Measurements from ENCODE around the gene TSPEAR. TPM values are rescaled to one million over a fixed set of nuclear protein-coding genes. Genes with fewer than 3 reads are reported as not detected.
"Not testable (repeated sequence)": the region's sequence is repeated elsewhere in the genome, so short reads cannot be mapped to it uniquely, and the experiment has no call there.

Gene TSPEAR
- total RNA-seq, 4 donors from 2014 or later, result 0.18 to 0.69 (median 0.51) TPM; not detected in 1

DNA sequence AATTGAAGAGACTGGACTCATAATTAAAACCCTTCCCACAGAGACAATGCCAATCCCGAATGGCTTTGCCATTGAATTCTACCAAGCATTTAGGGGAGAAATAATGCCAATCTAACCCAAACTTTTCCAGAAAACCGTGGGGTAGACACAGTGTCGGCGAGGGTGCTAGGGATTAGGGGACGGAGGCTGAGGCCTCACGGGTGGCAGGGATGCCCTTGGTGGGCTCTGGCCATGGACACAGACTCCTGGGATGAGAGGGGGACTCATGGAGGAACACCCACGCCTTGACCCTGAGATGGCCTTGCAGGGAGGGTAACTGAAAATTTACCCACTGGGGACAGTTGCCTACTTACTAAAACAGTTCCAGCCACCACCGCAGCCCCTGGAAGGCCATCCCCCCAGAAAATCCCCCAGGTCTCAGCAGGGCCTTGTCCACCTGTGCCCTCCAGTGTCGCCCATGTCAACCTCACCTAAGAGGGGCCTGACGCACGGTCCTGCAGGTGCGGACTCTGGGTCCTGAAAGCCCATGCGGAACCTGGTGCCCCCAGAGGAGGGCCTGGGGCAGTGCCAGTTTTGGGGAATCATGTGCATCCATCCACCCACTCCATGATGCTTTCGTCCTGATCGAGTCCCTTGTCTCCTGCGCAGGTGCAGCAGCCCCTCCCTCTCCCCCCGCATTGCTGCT is 132.9 kb downstream of the TSPEAR start:
- DNase-seq, result no peak
- H3K4me1 ChIP-seq, result no peaks in the 10 kb centered on the region
- no peaks in the 10 kb centered on the region for H3K36me3 ChIP-seq
- intact Hi-C loops (cut with DNase I; ENCODE audit: low total_unique reads), result no loop called here
- H3K27me3 ChIP-seq, result no peaks in the 10 kb centered on the region
- no peak overlapping the region for H3K27ac ChIP-seq
- H3K9me3 ChIP-seq, result no peaks in the 10 kb centered on the region
- H3K4me3 ChIP-seq, result no peak overlapping the region
- no peak for TF ChIP-seq POLR2A (IDR thresholded peaks at IDR 0.05)
- TF ChIP-seq, protein P1, sequence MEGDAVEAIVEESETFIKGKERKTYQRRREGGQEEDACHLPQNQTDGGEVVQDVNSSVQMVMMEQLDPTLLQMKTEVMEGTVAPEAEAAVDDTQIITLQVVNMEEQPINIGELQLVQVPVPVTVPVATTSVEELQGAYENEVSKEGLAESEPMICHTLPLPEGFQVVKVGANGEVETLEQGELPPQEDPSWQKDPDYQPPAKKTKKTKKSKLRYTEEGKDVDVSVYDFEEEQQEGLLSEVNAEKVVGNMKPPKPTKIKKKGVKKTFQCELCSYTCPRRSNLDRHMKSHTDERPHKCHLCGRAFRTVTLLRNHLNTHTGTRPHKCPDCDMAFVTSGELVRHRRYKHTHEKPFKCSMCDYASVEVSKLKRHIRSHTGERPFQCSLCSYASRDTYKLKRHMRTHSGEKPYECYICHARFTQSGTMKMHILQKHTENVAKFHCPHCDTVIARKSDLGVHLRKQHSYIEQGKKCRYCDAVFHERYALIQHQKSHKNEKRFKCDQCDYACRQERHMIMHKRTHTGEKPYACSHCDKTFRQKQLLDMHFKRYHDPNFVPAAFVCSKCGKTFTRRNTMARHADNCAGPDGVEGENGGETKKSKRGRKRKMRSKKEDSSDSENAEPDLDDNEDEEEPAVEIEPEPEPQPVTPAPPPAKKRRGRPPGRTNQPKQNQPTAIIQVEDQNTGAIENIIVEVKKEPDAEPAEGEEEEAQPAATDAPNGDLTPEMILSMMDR (IDR thresholded peaks at IDR 0.05), result no peak

GRCh38 chr21:44576025-44576420 is 135.3 kb downstream of the TSPEAR start:
- no peaks in the 10 kb centered on the region for H3K9me3 ChIP-seq
- no peaks in the 10 kb centered on the region for H3K4me1 ChIP-seq
- no peaks in the 10 kb centered on the region for H3K27me3 ChIP-seq
- intact Hi-C loops (cut with DNase I; ENCODE audit: low total_unique reads), result no loop called here
- TF ChIP-seq POLR2A (IDR thresholded peaks at IDR 0.05), result no peak
- TF ChIP-seq, protein P1 (IDR thresholded peaks at IDR 0.05), result no peak
- no peaks in the 10 kb centered on the region for H3K36me3 ChIP-seq
- no peak for DNase-seq
- H3K4me3 ChIP-seq, result no peak overlapping the region
- no peak overlapping the region for H3K27ac ChIP-seq

DNA sequence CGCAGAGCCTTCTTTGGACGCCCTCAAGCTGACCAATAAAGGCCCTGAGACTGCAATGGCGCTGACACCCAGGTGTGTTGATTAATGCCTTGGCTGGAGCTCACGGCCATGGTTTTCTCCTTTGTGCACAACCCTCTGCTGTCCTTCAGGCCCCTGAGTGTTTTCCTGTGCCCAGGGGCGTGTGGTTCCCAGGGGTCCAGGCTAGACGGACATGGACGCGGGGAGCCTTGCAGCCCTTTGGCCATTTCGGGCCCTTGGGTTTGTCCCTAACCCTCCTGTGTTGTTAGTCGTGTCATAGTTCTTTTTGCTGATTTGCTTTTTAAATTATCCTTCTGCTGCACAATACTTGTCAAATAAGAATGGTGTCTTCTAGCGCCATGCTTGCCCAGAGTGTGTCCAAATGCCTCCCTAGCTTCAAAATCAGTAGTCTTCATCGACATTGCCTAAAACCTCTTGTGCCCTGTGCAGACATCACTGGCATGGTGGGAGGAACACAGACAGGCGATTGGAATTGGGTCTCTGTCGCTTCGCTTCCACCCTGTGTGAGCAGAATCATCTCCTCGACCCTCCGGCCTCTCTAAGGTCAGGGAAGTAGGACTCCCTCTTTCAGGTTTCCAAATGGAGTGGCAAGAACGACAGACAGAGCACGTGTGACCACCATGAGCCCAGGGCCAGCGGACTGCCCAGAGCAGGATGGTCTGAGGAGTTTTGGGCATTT is 135.9 kb downstream of the TSPEAR start:
- no peaks in the 10 kb centered on the region for H3K36me3 ChIP-seq
- intact Hi-C loops (cut with DNase I; ENCODE audit: low total_unique reads), result no loop called here
- no peaks in the 10 kb centered on the region for H3K9me3 ChIP-seq

DNA sequence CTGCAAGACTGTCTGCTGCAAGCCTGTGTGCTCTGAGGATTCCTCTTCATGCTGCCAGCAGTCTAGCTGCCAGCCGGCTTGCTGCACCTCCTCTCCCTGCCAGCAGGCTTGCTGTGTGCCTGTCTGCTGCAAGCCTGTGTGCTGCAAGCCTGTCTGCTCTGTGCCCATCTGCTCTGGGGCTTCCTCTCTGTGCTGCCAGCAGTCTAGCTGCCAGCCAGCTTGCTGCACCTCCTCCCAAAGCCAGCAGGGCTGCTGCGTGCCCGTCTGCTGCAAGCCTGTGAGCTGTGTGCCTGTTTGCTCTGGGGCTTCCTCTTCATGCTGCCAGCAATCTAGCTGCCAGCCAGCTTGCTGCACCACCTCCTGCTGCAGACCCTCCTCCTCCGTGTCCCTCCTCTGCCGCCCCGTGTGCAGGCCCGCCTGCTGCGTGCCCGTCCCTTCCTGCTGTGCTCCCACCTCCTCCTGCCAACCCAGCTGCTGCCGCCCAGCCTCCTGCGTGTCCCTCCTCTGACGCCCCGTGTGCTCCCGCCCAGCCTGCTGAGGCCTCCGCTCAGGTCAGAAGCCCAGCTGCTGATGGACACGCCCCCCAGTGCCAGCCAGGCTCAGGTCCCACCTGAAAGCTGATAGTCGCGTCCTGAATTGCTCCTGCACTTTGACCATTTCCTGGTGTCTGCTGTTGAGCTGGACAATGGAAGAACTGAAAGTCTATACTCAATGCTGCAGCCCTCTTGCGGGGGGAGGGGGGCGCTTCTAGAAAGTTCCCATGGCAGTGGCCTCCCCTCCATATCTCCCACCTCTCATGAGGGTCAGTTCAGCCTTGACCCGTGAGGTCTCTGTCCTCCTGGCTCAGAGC is 136.7 kb downstream of the TSPEAR start:
- H3K4me1 ChIP-seq, result no peaks in the 10 kb centered on the region
- intact Hi-C loops (cut with DNase I; ENCODE audit: low total_unique reads), result no loop called here
- H3K36me3 ChIP-seq, result no peaks in the 10 kb centered on the region
- H3K4me3 ChIP-seq, result no peak overlapping the region
- TF ChIP-seq, protein P1 (IDR thresholded peaks at IDR 0.05), result no peak
- H3K27me3 ChIP-seq, result no peaks in the 10 kb centered on the region
- H3K27ac ChIP-seq, result no peak overlapping the region
- no peak for DNase-seq
- H3K9me3 ChIP-seq, result no peaks in the 10 kb centered on the region

More for the DNA sequence above, 135.9 kb downstream of the TSPEAR start:
- no peak for DNase-seq
- no peak overlapping the region for H3K4me3 ChIP-seq
- TF ChIP-seq, protein P1 (IDR thresholded peaks at IDR 0.05), result no peak
- no peak for TF ChIP-seq POLR2A (IDR thresholded peaks at IDR 0.05)
- H3K27me3 ChIP-seq, result no peaks in the 10 kb centered on the region
- no peaks in the 10 kb centered on the region for H3K4me1 ChIP-seq
- no peak overlapping the region for H3K27ac ChIP-seq

DNA sequence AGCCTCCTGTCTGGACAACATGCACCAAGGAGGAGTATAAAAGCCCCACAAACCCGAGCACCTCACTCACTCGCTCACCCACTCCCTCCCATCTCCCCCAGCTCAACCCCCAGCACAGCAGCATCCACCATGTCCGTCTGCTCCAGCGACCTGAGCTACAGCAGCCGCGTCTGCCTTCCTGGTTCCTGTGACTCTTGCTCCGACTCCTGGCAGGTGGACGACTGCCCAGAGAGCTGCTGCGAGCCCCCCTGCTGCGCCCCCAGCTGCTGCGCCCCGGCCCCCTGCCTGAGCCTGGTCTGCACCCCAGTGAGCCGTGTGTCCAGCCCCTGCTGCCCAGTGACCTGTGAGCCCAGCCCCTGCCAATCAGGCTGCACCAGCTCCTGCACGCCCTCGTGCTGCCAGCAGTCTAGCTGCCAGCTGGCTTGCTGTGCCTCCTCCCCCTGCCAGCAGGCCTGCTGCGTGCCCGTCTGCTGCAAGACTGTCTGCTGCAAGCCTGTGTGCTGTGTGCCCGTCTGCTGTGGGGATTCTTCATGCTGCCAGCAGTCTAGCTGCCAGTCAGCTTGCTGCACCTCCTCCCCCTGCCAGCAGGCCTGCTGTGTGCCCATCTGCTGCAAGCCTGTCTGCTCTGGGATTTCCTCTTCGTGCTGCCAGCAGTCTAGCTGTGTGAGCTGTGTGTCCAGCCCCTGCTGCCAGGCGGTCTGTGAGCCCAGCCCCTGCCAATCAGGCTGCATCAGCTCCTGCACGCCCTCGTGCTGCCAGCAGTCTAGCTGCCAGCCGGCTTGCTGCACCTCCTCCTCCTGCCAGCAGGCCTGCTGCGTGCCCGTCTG is 137.5 kb downstream of the TSPEAR start, which contains the start of gene KRTAP10-4:
Gene KRTAP10-4 (plus strand): TSS at position 100 of the 827 bp plus-strand sequence. CDS start 30 bp downstream, at position 130.
- H3K27me3 ChIP-seq; H3K9me3 ChIP-seq; H3K36me3 ChIP-seq; H3K4me3 ChIP-seq; H3K27ac ChIP-seq; H3K4me1 ChIP-seq; intact Hi-C loops (cut with DNase I; ENCODE audit: low total_unique reads); DNase-seq: not testable (repeated sequence)
